Motor neuron (in vitro differentiated cells): ENCODE measurements around the gene INPP5D. TPM values are rescaled to one million over a fixed set of nuclear protein-coding genes. Genes with fewer than 3 reads are reported as not detected.

ENCODE experiments used
- ATAC-seq, 8 experiments: fragments of 200-7000 bp; cut with Tn5 transposase; replicated peaks in 6 of 8; 2 replicates each; pipeline ENCODE4 v1.8.0; 2021; ENCODE audit warnings: mild to moderate bottlenecking in 8 of 8, moderate library complexity in 8 of 8
- H3K27ac ChIP-seq, 2 donors: fragments of 250-450 bp; sonication (Bioruptor Pico); 2 replicates each; pipeline ENCODE4 v1.9.0; 2021; ENCODE audit warnings: antibody characterized with exemption in 2 of 2, mild to moderate bottlenecking in 2 of 2, moderate library complexity in 1 of 2
- H3K4me1 ChIP-seq, 2 donors: fragments of 250-450 bp; sonication (Bioruptor Pico); replicated peaks in 1 of 2; 2 replicates each; pipeline ENCODE4 v1.6.1; 2021; ENCODE audit warnings: antibody characterized with exemption in 2 of 2, mild to moderate bottlenecking in 2 of 2, moderate library complexity in 1 of 2
- H3K4me3 ChIP-seq, 5 donors: fragments of 250-450 bp; sonication (Bioruptor Pico); 2 replicates each; pipeline ENCODE4 v1.9.0; 2021; ENCODE audit warnings: antibody characterized with exemption in 5 of 5, mild to moderate bottlenecking in 5 of 5, moderate library complexity in 4 of 5
- WGBS, 10 experiments: fragments of 450-650 bp; shearing (Covaris generic); methylation state at CpG; one replicate each; pipeline ENCODE4 v1.0.0; 2022; 5-methylcytosine and 5-hydroxymethylcytosine counted together
- in situ Hi-C, 9 experiments: fragments of 400-800 bp; cut with MboI; loops; one replicate each; pipeline ENCODE4 v1.15.0; 2021; ENCODE audit warnings: low sequenced_read_pairs in 9 of 9, low pct_unique_long_range_greater_than_20kb in 2 of 9; ENCODE audit not compliant: unreplicated experiment in 9 of 9
- total RNA-seq, 8 experiments: library from RNA; unstranded; fragments of 300-600 nt; gene quantifications; 2 replicates each; pipeline versions ENCODE4 v1.2.3 to v1.2.4, GENCODE V29; 2022

Gene INPP5D
- total RNA-seq, 8 experiments from 2014 or later, result 2.0 to 8.5 (median 3.8) TPM

DNA sequence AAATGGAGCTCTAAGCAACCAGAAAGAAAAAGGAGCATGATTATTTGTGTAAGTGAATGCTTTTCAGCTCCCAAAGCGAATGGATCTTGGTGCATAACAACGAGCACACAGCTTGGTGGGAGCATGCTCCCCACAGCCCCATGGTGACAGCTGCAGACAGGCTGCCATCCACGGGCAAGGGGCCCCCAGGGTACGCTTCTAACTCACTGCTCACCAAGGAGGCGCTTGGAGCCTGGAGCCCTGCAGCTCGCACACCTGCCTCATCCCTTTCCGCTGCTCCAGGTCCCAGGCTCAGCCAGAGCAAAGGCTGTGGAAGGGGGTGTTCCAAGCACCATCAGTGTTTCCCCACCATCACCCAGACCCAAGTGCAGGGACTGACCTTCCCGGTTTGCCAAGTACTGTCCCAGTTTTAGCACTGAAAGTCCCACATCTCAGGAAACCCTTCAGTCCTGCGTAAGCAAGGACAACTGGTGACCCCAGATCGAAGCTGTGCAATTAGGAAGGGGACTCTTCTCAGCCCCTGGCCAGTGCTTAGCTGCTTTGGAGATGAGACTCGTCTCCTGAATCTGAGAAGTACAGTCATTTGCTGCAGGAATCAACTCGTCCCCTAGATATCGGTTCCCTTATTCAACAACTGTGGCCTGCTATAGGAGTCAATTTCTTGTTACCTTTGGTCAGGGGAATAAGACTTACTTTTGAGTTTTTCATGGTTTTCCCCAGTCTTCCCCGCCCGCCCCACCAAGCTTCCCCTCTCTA is 141.3 kb downstream of the INPP5D start:
- peaks cover 0 to 10% of the 10 kb centered on the region in 2 donors for H3K4me1 ChIP-seq
- WGBS, 10 experiments, result 14 to 100% (median 30%) methylated on average over 1 to 3 of the region's 15 CpGs; no CpG with 5 or more reads in 4 of the 10 experiments
- H3K27ac ChIP-seq, result no peak overlapping the region
- in situ Hi-C loops, result no loop called here
- peak in 3 of 8 experiments; percentile 37 to 94 (median 77) for ATAC-seq
- no peak overlapping the region for H3K4me3 ChIP-seq

DNA sequence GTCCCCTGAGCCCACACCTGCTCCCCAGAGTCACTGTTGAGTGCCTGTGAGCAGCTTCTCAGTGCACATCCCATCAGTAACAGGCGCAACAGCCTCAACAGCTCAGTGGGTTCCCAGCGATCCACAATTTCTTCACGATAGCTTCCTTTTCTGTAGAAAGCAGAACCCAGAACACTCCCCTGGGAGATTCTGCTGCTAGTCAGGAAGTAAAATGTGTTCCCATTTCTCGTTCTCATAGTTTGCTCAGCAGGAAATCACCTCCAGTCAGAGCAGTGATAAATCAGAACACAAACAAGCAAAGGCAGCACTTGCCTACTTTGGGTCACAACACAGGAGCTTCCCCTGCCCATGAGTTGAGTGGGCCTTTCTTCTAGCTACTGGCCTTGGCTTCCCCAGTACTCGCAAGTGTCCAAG is 142.4 kb downstream of the INPP5D start:
- no peak for ATAC-seq
- WGBS, 10 experiments, result 0 to 95% (median 87%) methylated on average over 2 to 4 of the region's 5 CpGs; no CpG with 5 or more reads in 3 of the 10 experiments
- in situ Hi-C loops, result no loop called here

DNA sequence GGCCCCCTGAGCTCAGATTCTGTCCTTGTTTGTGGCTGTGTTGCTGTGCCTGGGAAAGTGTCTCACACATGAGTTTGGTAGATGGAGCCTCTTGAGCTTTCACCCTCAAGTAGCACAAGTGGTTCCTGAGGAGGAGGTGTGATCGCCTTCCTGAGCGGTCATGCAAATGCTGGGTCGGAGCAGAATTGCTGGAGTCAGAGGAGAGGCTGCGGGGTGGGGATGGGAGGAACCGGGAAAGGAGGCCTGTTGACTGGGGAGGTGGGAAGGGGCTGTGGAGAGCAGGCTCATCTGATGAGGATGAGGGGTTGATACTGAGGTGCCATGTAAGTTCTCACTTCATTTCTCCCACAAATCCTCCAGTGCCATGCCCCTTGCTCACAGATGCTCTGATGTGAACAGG is 142.9 kb downstream of the INPP5D start:
- H3K27ac ChIP-seq, result no peak overlapping the region
- peaks cover 0 to 19% of the 10 kb centered on the region in 2 donors for H3K4me1 ChIP-seq
- no peak overlapping the region for H3K4me3 ChIP-seq
- in situ Hi-C loops, result no loop called here
- WGBS, 10 experiments, result 80 to 95% methylated on average over 1 to 3 of the region's 5 CpGs; no CpG with 5 or more reads in 8 of the 10 experiments
- ATAC-seq, result no peak

More for the DNA sequence above, 142.4 kb downstream of the INPP5D start:
- no peak overlapping the region for H3K27ac ChIP-seq
- no peak overlapping the region for H3K4me3 ChIP-seq
- peaks cover 0 to 14% of the 10 kb centered on the region in 2 donors for H3K4me1 ChIP-seq

- Histone ChIP-seq H3K4me3 (no peak overlapping the region), H3K27ac (no peak overlapping the region), H3K4me1 (peaks cover 11 to 32% of the 10 kb centered on the region in 2 donors)
- in situ Hi-C loops, result no loop called here
- no peak for ATAC-seq
- 80 to 100% (median 95%) methylated on average over 1 to 10 of the region's 50 CpGs; no CpG with 5 or more reads in 4 of the 10 experiments for WGBS, 10 experiments
These were observed 144.3 kb downstream of the INPP5D start for GRCh38 chr2:233204286-233204936.

DNA sequence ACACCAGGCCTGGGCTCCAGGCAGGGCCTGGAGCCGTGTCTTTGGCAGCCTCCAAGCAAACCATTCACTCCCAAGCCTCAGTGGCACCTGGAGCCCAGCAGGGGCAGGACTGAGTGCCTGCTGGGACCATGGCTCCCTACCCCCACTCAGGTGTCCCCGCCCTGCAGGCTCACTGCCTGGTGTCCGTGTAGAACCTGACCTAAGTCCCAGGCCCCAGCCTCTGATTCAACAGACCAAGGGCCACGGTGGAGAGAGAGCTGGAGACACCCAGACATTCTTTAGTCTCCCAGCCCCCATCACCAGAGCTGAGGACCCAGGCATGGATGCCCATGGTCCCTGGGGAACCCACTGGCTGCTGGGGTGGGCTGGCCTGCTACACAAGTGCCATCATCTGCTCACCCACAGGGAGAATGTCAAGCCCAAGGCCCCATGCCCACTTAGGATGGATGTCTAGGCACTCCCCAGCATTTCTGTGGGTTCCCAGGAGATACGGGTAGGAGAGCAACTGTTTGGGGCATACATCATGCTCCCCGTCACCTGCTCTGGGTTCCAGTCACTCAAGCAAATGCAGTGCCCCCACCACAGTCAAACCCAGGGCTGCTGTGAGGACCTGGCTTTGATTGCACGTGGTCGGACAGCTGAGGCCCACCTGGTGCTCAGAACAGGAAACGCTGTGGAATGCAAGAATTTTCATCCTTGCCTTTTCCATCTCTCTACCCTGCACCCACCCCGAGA is 148.4 kb downstream of the INPP5D start:
- in situ Hi-C loops, result no loop called here
- H3K27ac ChIP-seq, result peak overlapping the region in 1 of 2 donors; percentile 61
- WGBS, 10 experiments, result 0 to 100% (median 80%) methylated on average over 1 to 7 of the region's 10 CpGs; no CpG with 5 or more reads in 3 of the 10 experiments

DNA sequence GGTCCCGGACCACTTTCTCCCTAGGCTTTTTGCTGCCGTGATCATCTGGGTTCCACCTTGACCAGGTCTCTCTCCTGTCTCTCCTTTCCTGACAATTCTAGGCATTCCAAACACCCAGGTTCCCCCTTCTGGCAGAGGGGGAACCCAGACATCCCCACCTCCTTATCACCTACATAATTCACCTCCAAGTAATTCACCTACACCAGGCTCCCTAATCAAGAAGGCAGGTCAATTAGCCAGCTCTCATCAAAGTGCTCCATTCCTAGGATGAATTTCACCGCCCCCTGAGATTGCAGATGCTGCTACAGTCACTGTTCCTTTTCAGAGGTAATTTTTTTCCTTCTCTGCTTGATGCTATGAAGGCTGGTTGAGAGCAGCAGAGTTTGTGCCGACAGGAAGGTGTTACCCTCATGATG is 149.0 kb downstream of the INPP5D start:
- H3K4me1 ChIP-seq, result peaks cover 17 to 26% of the 10 kb centered on the region in 2 donors
- in situ Hi-C loops, result no loop called here
- 0 to 100% (median 65%) methylated on average over 1 to 2 of the region's 4 CpGs; no CpG with 5 or more reads in 2 of the 10 experiments for WGBS, 10 experiments
- no peak overlapping the region for H3K4me3 ChIP-seq
- ATAC-seq, result no peak
- H3K27ac ChIP-seq, result peak overlapping the region in 1 of 2 donors; percentile 38

More for the DNA sequence above, 148.4 kb downstream of the INPP5D start:
- H3K4me1 ChIP-seq, result peaks cover 17 to 26% of the 10 kb centered on the region in 2 donors
- ATAC-seq, result no peak
- no peak overlapping the region for H3K4me3 ChIP-seq

- no peak overlapping the region for H3K27ac ChIP-seq
- ATAC-seq, result peak; percentile 61 to 89 (median 84)
- in situ Hi-C loops, result no loop called here
- peaks cover 17 to 26% of the 10 kb centered on the region in 2 donors for H3K4me1 ChIP-seq
- 0 to 20% (median 11%) methylated on average over 1 to 5 of the region's 10 CpGs; no CpG with 5 or more reads in 6 of the 10 experiments for WGBS, 10 experiments
- H3K4me3 ChIP-seq, result no peak overlapping the region
These were observed 149.5 kb downstream of the INPP5D start for GRCh38 chr2:233209533-233210171.

- no peak overlapping the region for H3K4me3 ChIP-seq
- in situ Hi-C loops, result no loop called here
- no peak overlapping the region for H3K27ac ChIP-seq
- H3K4me1 ChIP-seq, result peaks cover 17 to 26% of the 10 kb centered on the region in 2 donors
- ATAC-seq, result no peak
- WGBS, 10 experiments, result 46 to 100% (median 72%) methylated on average over 1 to 6 of the region's 8 CpGs; no CpG with 5 or more reads in 2 of the 10 experiments
These were observed 150.1 kb downstream of the INPP5D start for GRCh38 chr2:233210281-233210680.

DNA sequence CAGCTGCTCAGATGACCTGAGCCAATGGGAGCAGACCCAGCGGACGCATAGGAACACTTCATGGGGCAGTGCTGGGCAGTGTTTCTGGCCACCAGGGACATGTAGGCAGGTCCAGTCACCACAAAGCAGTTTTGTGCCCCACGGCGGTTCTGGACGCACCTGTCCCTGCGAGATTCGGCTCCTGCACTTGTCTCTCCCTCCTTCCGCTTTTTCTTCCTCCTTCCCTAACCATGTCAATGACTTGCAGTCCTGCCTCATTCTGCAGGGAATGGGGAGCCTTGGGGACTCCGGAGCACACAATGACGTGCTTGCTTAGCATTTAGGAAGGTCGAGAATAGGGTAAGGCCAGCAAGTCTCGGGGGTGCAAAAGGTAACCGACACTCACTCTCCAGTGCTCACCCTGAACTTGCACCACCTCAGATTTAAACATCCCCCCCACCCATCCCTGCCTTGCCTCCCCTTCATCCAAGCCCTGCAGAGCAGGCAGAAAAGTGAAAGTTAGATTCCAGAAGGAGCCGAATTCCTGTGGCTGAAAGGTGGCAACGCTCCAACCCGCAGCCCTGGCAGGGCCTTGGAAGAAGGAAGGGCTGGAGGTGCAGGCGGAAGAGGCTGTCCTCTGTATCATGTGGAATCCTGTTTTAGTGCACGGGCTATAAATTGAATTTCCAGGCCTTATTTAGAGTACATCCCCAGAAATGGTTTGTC is 150.9 kb downstream of the INPP5D start:
- peaks cover 17 to 26% of the 10 kb centered on the region in 2 donors for H3K4me1 ChIP-seq
- 40 to 100% (median 81%) methylated on average over 1 to 10 of the region's 18 CpGs; no CpG with 5 or more reads in 3 of the 10 experiments for WGBS, 10 experiments
- no peak overlapping the region for H3K27ac ChIP-seq
- no peak overlapping the region for H3K4me3 ChIP-seq
- in situ Hi-C loops, result no loop called here
- peak in 3 of 8 experiments; percentile 69 to 84 (median 76) for ATAC-seq

GRCh38 chr2:233211548-233211895 is 151.4 kb downstream of the INPP5D start:
- in situ Hi-C loops, result no loop called here
- Histone ChIP-seq H3K4me3 (no peak overlapping the region), H3K27ac (no peak overlapping the region), H3K4me1 (peaks cover 17 to 26% of the 10 kb centered on the region in 2 donors)
- no peak for ATAC-seq
- WGBS, 10 experiments, result 25 to 93% (median 80%) methylated on average over 2 of the region's 3 CpGs; no CpG with 5 or more reads in 6 of the 10 experiments

DNA sequence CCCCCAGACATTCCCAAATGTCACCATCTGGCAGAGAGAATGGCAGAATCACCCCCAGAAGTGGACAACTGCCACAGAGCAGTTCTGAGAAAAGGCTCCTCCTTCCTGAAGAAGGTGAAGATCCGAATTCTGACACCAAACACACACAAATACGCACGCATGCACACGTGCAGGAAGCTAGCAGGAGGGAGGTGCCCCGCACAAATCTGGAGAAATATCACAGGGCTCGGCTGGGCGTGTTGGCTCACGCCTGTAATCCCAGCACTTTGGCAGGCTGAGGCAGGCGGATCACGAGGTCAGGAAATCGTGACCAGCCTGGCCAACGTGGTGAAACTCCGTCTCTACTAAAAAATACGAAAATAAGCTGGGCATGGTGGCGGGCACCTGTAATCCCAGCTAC is 152.9 kb downstream of the INPP5D start:
- no peak for ATAC-seq
- Histone ChIP-seq H3K4me1 (peaks cover 17% of the 10 kb centered on the region in 2 donors), H3K4me3 (no peak overlapping the region), H3K27ac (no peak overlapping the region)
- WGBS, 10 experiments, result 62 to 100% (median 97%) methylated on average over 1 to 10 of the region's 15 CpGs; no CpG with 5 or more reads in 5 of the 10 experiments
- in situ Hi-C loops, result no loop called here

DNA sequence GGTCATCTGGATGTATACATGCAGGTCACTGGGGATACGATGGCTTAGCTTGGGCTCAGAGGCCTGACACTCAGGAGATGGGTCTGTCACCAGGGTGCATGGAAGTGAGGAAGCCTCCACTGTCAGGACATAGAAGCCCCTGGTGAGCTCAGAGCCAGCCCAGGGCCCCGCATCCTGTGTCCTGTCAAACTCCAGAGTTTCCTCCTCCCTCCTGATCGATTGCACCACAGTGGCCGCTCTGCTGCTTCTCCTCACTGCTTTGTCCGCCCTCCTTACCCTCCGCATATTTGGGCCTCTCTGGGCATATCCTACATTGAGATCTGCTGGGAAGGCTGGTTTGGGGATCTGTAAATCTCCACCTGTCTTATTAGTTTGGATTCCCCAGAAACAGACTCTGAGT is 153.8 kb downstream of the INPP5D start:
- H3K27ac ChIP-seq, result no peak overlapping the region
- ATAC-seq, result no peak
- in situ Hi-C loops, result no loop called here
- no peak overlapping the region for H3K4me3 ChIP-seq
- peaks cover 7 to 9% of the 10 kb centered on the region in 2 donors for H3K4me1 ChIP-seq
- WGBS, 10 experiments, result 79 to 100% (median 89%) methylated on average over 1 to 5 of the region's 6 CpGs; no CpG with 5 or more reads in 5 of the 10 experiments
